Kidney capillary endothelial cell (primary cell): ENCODE data around the gene SYT8.

Experiments used
- DNase-seq: peaks from one replicate; pipeline ENCODE4 v3.0.0-alpha.2; 2018; ENCODE audit warnings: low spot score

SYT8 gene

GRCh38 chr11:1845561-1846452 lies 11.0 kb downstream of the SYT8 start:
- no peak for DNase-seq

GRCh38 chr11:1846453-1846932 lies 11.7 kb downstream of the SYT8 start:
- DNase-seq, result no peak

GRCh38 chr11:1847006-1847735 lies 12.4 kb downstream of the SYT8 start:
- no peak for DNase-seq

- DNase-seq, result no peak
Measured at GRCh38 chr11:1847926-1848639, 13.3 kb downstream of the SYT8 start.

- DNase-seq, result no peak
Measured at GRCh38 chr11:1848640-1849430, 14.0 kb downstream of the SYT8 start.

GRCh38 chr11:1851468-1852180 lies 16.8 kb downstream of the SYT8 start:
- no peak for DNase-seq

- DNase-seq, result no peak
Measured at GRCh38 chr11:1852271-1852876, 17.6 kb downstream of the SYT8 start.

- no peak for DNase-seq
Measured at GRCh38 chr11:1852877-1853276, 18.1 kb downstream of the SYT8 start, which contains the start of gene LSP1. Gene LSP1 (plus strand): TSS chr11:1853084. CDS start chr11:1853145, 61 bp downstream.

GRCh38 chr11:1853376-1854131 lies 18.8 kb downstream of the SYT8 start:
- DNase-seq, result no peak

GRCh38 chr11:1854132-1854948 lies 19.6 kb downstream of the SYT8 start:
- no peak for DNase-seq

GRCh38 chr11:1854949-1855885 lies 20.4 kb downstream of the SYT8 start:
- no peak for DNase-seq

GRCh38 chr11:1855886-1856265 lies 21.1 kb downstream of the SYT8 start:
- DNase-seq, result no peak

- DNase-seq, result no peak
Measured at GRCh38 chr11:1856306-1857005, 21.7 kb downstream of the SYT8 start.

- DNase-seq, result no peak
Measured at GRCh38 chr11:1857064-1857463, 22.3 kb downstream of the SYT8 start.

- DNase-seq, result no peak
Measured at GRCh38 chr11:1858154-1858553, 23.4 kb downstream of the SYT8 start.

- no peak for DNase-seq
Measured at GRCh38 chr11:1858576-1858975, 23.8 kb downstream of the SYT8 start.

GRCh38 chr11:1859004-1859403 lies 24.2 kb downstream of the SYT8 start:
- DNase-seq, result no peak
